ENCODE measurements around the gene PLCB4.

PLCB4 gene

DNA sequence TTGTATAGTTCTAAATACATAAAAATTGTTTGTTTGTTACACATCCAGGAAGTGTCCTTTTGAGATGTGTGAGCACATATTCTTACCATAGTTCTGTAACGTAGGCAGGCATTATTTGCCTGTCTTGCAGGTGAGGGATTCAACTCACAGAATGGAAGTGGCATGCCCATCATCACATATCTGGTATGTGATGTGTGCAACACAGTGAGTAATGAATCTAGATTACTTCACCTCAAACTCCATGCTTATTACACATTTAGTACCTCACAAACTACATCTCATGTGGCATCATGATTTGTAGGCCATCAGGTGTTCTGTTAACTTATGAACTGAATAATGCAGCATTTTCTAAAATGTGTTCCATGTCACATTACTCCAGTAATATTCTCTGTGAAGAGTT lies 181.6 kb downstream of the PLCB4 start:
- no peak for DNase-seq (ENCODE audit: extremely low read depth, low read depth)
- no peak overlapping the region for H3K4me3 ChIP-seq (replicated peaks; ENCODE audit: low read depth, low read length)
- TF ChIP-seq, protein P1, sequence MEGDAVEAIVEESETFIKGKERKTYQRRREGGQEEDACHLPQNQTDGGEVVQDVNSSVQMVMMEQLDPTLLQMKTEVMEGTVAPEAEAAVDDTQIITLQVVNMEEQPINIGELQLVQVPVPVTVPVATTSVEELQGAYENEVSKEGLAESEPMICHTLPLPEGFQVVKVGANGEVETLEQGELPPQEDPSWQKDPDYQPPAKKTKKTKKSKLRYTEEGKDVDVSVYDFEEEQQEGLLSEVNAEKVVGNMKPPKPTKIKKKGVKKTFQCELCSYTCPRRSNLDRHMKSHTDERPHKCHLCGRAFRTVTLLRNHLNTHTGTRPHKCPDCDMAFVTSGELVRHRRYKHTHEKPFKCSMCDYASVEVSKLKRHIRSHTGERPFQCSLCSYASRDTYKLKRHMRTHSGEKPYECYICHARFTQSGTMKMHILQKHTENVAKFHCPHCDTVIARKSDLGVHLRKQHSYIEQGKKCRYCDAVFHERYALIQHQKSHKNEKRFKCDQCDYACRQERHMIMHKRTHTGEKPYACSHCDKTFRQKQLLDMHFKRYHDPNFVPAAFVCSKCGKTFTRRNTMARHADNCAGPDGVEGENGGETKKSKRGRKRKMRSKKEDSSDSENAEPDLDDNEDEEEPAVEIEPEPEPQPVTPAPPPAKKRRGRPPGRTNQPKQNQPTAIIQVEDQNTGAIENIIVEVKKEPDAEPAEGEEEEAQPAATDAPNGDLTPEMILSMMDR (IDR thresholded peaks at IDR 0.05; ENCODE audit: low read depth, low read length, missing control alignments) = no peak

DNA sequence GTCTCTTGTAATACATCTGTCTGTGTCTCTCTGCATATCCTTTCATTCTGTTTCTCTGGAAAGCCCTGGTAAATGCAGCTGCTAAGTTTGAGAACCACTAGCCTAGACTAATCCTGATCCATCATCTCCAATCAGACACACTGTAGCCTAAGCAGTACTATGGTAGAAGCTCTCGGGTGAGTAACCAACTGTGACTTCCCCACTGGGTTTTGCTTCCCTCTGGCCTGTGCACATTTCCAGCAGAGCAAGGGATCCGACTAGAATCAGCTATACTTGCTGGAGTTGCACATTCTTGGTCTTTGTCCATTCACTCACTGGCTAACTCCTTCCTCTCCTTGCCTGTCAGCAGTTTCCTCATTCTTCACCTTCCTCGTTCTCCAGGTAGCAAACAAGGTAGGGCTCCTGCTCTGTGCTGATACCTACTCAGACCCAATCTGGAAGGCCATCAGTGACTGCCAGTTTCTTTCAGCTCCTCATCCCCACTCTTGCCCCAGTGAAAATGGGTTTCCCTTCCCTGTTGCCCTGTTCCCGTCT lies 184.2 kb downstream of the PLCB4 start:
- DNase-seq (ENCODE audit: extremely low read depth, low read depth) = no peak
- H3K4me3 ChIP-seq (replicated peaks; ENCODE audit: low read depth, low read length) = no peak overlapping the region
- TF ChIP-seq, protein P1 (IDR thresholded peaks at IDR 0.05; ENCODE audit: low read depth, low read length, missing control alignments) = no peak

DNA sequence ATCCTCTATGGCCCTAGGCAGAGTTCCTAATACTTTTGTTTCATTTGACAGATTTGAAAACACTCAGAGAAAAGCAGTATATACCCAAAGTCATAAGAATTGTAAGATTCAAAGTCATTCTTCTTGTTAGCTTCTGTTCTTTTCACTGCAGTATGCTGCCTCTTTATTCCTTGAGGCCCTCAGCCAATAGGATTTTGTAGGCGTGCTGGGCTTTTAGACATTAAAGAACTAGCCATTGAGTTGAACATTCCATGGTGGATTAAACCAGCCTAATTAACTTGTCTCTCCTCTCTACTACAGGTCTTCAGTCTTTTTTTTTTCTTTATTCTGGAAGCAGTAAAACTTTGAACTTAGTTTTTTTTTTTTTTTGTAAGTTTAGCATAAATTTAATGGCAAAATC lies 186.3 kb downstream of the PLCB4 start:
- no peak overlapping the region for H3K4me3 ChIP-seq (replicated peaks; ENCODE audit: low read depth, low read length)
- DNase-seq (ENCODE audit: extremely low read depth, low read depth) = no peak
- TF ChIP-seq, protein P1 (IDR thresholded peaks at IDR 0.05; ENCODE audit: low read depth, low read length, missing control alignments) = no peak

DNA sequence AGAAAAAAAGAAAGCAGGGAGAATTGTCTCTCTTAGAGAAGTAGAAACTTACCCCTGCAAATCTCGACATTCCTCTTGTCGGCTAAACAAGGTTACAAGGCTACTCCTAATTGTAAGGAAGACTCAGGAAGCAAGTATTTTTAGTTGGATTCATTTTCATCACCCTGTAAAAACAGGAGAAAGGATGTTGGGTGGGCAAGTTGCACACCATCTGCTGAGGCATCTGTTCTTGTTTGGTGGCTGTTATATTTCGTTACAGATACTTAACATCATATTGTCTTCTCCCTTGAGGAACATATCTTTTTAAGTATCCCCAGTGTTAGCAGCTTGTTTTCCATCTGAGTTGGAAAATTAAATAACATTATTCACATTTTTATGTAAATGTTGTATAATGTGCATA lies 187.5 kb downstream of the PLCB4 start:
- H3K4me3 ChIP-seq (replicated peaks; ENCODE audit: low read depth, low read length) = no peak overlapping the region
- TF ChIP-seq, protein P1 (IDR thresholded peaks at IDR 0.05; ENCODE audit: low read depth, low read length, missing control alignments) = no peak
- DNase-seq (ENCODE audit: extremely low read depth, low read depth) = no peak

DNA sequence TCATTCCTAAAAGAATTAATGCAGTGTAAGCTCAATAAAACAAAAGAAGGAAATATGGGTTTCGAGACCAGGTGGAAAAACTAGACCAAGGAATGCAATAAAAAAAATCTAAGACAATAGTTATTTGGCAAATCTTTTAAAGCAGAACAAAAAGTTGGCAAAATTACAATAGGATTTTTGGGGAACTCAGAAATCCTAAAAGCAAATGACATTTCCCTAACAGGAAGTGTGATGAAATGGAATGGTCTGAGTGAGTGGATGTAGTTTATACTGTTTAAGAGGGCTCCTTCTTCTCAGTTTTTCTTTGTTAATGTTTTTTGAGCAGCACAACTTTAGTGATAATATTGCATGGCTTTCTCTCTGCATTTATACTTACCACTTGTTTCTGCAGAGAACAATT lies 190.0 kb downstream of the PLCB4 start:
- H3K4me3 ChIP-seq (replicated peaks; ENCODE audit: low read depth, low read length) = no peak overlapping the region
- TF ChIP-seq, protein P1 (IDR thresholded peaks at IDR 0.05; ENCODE audit: low read depth, low read length, missing control alignments) = no peak
- DNase-seq (ENCODE audit: extremely low read depth, low read depth) = no peak

DNA sequence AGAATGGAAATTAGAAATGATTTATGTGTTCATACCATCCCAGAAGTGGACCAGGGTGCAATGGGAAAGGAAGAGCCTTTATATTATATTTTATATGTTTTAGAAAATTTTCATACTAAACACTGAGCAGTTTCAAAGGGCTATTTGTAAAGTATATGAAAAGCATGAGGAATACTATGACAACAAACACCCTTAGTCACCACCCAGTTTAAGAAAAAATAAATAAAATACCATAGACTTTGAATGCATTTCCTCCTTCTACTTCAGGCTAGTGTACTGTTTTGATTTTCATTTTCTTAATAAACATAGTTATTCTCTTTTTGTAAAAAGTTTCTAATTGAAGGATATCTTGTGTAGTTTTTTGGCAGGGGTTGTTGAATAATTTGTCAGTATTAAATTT lies 191.1 kb downstream of the PLCB4 start:
- no peak for DNase-seq (ENCODE audit: extremely low read depth, low read depth)
- TF ChIP-seq, protein P1 (IDR thresholded peaks at IDR 0.05; ENCODE audit: low read depth, low read length, missing control alignments) = no peak
- H3K4me3 ChIP-seq (replicated peaks; ENCODE audit: low read depth, low read length) = no peak overlapping the region

DNA sequence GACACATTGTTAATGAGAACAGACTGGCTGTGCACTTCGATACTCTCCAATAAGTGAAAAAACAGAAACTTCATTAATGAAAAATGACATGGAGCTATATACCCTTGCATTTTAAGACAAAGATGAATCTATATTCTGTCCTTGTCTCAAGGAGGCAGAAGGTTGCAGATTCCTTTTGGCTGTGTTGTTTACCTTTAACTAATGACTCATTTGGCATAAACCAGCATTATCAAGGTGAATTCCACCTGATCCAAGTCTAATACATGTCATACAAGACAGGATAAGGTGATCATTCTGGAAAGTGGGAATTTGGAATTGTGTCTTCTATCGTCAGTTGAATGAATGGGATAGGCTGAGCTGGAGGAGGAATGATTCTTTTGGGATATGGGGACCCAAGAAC lies 192.9 kb downstream of the PLCB4 start:
- H3K4me3 ChIP-seq (replicated peaks; ENCODE audit: low read depth, low read length) = no peak overlapping the region
- DNase-seq (ENCODE audit: extremely low read depth, low read depth) = no peak
- TF ChIP-seq, protein P1 (IDR thresholded peaks at IDR 0.05; ENCODE audit: low read depth, low read length, missing control alignments) = no peak

All from HFF-Myc (cell line).